SU-DHL-6 (cell line): ENCODE results near the gene ACTN4.

Experiments
- EZH2phosphoT487 ChIP-seq: fragments of 200-600 bp; sonication (generic), shearing (Covaris generic); conservative IDR thresholded peaks from 2 replicates; pipeline ENCODE4 v1.6.1; 2018; ENCODE audit warnings: mild to moderate bottlenecking, antibody characterized with exemption, low read length, moderate library complexity, mixed read lengths
- TF ChIP-seq, protein P1 (sequence below): fragments of 200-600 bp; sonication (generic); IDR thresholded peaks from one replicate; pipeline ENCODE4 v1.5.1; 2017; ENCODE audit warnings: antibody characterized with exemption, mild to moderate bottlenecking, low read length, moderate library complexity; ENCODE audit not compliant: insufficient read depth, poor library complexity, severe bottlenecking

DNA sequence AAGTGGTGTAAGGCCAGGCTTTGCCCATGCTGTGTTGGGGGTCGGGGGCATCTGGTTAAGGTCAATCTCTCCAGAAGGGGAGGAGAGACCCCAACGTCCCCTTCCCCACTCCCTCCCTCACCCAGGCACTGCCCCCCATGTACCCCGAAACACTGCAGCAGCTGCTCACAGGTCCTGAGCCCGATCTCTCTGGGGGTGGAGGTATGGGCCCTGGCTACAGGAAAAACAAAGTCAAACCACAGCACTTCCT lies 86.7 kb downstream of the ACTN4 start:
- TF ChIP-seq, protein P1, sequence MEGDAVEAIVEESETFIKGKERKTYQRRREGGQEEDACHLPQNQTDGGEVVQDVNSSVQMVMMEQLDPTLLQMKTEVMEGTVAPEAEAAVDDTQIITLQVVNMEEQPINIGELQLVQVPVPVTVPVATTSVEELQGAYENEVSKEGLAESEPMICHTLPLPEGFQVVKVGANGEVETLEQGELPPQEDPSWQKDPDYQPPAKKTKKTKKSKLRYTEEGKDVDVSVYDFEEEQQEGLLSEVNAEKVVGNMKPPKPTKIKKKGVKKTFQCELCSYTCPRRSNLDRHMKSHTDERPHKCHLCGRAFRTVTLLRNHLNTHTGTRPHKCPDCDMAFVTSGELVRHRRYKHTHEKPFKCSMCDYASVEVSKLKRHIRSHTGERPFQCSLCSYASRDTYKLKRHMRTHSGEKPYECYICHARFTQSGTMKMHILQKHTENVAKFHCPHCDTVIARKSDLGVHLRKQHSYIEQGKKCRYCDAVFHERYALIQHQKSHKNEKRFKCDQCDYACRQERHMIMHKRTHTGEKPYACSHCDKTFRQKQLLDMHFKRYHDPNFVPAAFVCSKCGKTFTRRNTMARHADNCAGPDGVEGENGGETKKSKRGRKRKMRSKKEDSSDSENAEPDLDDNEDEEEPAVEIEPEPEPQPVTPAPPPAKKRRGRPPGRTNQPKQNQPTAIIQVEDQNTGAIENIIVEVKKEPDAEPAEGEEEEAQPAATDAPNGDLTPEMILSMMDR, result no peak
- TF ChIP-seq EZH2phosphoT487, result no peak
